ENCODE data around the gene DCTN4. TPM values are rescaled to one million over a fixed set of nuclear protein-coding genes. Genes with fewer than 3 reads are reported as not detected.

The DCTN4 gene
- total RNA-seq, 2 experiments from 2014 or later = 43.2 to 43.3 TPM

- peaks cover 68% of the 10 kb centered on the region for H3K4me1 Mint-ChIP-seq
- DNase-seq (no peak), ATAC-seq (ENCODE audit: low read depth) (no peak)
- POLR2A ChIA-PET = no interaction called here
- H3K9me3 Mint-ChIP-seq = peaks cover 5% of the 10 kb centered on the region
- H3K27me3 Mint-ChIP-seq = no peaks in the 10 kb centered on the region
- H3K27ac Mint-ChIP-seq = no peak overlapping the region
- peak overlapping the region; percentile 22 for H3K4me3 Mint-ChIP-seq
- H3K36me3 Mint-ChIP-seq = peaks cover 32% of the 10 kb centered on the region
These were observed 27.1 kb upstream of the DCTN4 start for GRCh38 chr5:150785950-150786349.

GRCh38 chr5:150783422-150783928 lies 24.7 kb upstream of the DCTN4 start:
- Mint-ChIP-seq H3K27me3 (no peaks in the 10 kb centered on the region), H3K9me3 (peaks cover 5% of the 10 kb centered on the region), H3K27ac (peak overlapping the region; percentile 89), H3K4me3 (peak overlapping the region; percentile 74), H3K36me3 (peaks cover 34% of the 10 kb centered on the region), H3K4me1 (peaks cover 63% of the 10 kb centered on the region)
- ATAC-seq (ENCODE audit: low read depth) = peak; percentile 84
- DNase-seq = peak; percentile 64
- POLR2A ChIA-PET = interaction anchor here (0.7 to 3.9 kb wide), 19 partner anchors 9 to 469 kb away, joined by 3 to 61 read pairs (median 4); partner anchors contain the start of genes DCTN4, IRGM, MYOZ3 and RBM22

GRCh38 chr5:150782850-150783249 lies 24.0 kb upstream of the DCTN4 start:
- peaks cover 5% of the 10 kb centered on the region for H3K9me3 Mint-ChIP-seq
- ATAC-seq (ENCODE audit: low read depth) = no peak
- H3K27ac Mint-ChIP-seq = peak overlapping the region; percentile 89
- POLR2A ChIA-PET = interaction anchor here (1.0 to 3.9 kb wide), 8 partner anchors 8 to 470 kb away, joined by 3 to 61 read pairs (median 10); partner anchors contain the start of genes DCTN4, IRGM, RBM22 and RPS14
- peaks cover 34% of the 10 kb centered on the region for H3K36me3 Mint-ChIP-seq
- no peaks in the 10 kb centered on the region for H3K27me3 Mint-ChIP-seq
- H3K4me1 Mint-ChIP-seq = peaks cover 66% of the 10 kb centered on the region
- peak overlapping the region; percentile 74 for H3K4me3 Mint-ChIP-seq
- DNase-seq = no peak

GRCh38 chr5:150781706-150782614 lies 23.1 kb upstream of the DCTN4 start:
- H3K36me3 Mint-ChIP-seq = peaks cover 26% of the 10 kb centered on the region
- ATAC-seq (ENCODE audit: low read depth) (no peak), DNase-seq (no peak)
- POLR2A ChIA-PET = interaction anchor here (2.2 to 3.9 kb wide), 3 partner anchors 23 to 81 kb away, joined by 12 to 61 read pairs (median 17); partner anchors contain the start of genes DCTN4, IRGM and RBM22
- peak overlapping the region; percentile 74 for H3K4me3 Mint-ChIP-seq
- H3K9me3 Mint-ChIP-seq = peaks cover 4% of the 10 kb centered on the region
- peaks cover 62% of the 10 kb centered on the region for H3K4me1 Mint-ChIP-seq
- peak overlapping the region; percentile 89 for H3K27ac Mint-ChIP-seq
- no peaks in the 10 kb centered on the region for H3K27me3 Mint-ChIP-seq

GRCh38 chr5:150780816-150781221 lies 22.0 kb upstream of the DCTN4 start:
- peaks cover 2% of the 10 kb centered on the region for H3K27me3 Mint-ChIP-seq
- H3K36me3 Mint-ChIP-seq = peaks cover 18% of the 10 kb centered on the region
- H3K27ac Mint-ChIP-seq = peak overlapping the region; percentile 97
- peaks cover 2% of the 10 kb centered on the region for H3K9me3 Mint-ChIP-seq
- POLR2A ChIA-PET = interaction anchor here (0.5 to 3.9 kb wide), 3 partner anchors 66 to 345 kb away, joined by 4 to 61 read pairs (median 12); partner anchors contain the start of genes IRGM and RBM22
- H3K4me1 Mint-ChIP-seq = peaks cover 60% of the 10 kb centered on the region
- ATAC-seq (ENCODE audit: low read depth) = no peak
- DNase-seq = no peak
- H3K4me3 Mint-ChIP-seq = peak overlapping the region; percentile 100

GRCh38 chr5:150780187-150780692 lies 21.4 kb upstream of the DCTN4 start:
- POLR2A ChIA-PET = interaction anchor here (0.5 to 2.7 kb wide), 3 partner anchors 66 to 345 kb away, joined by 4 to 17 read pairs (median 12); partner anchors contain the start of genes IRGM and RBM22
- Mint-ChIP-seq H3K27me3 (peaks cover 4% of the 10 kb centered on the region), H3K4me1 (peaks cover 58% of the 10 kb centered on the region), H3K4me3 (peak overlapping the region; percentile 100), H3K9me3 (peaks cover 1% of the 10 kb centered on the region), H3K27ac (peak overlapping the region; percentile 97), H3K36me3 (peaks cover 12% of the 10 kb centered on the region)
- no peak for ATAC-seq (ENCODE audit: low read depth)
- no peak for DNase-seq

GRCh38 chr5:150779397-150780186 lies 20.8 kb upstream of the DCTN4 start:
- DNase-seq = no peak
- Mint-ChIP-seq H3K4me3 (peak overlapping the region; percentile 100), H3K4me1 (peaks cover 55% of the 10 kb centered on the region), H3K27me3 (peaks cover 4% of the 10 kb centered on the region), H3K9me3 (no peaks in the 10 kb centered on the region), H3K36me3 (peaks cover 9% of the 10 kb centered on the region), H3K27ac (peak overlapping the region; percentile 97)
- no peak for ATAC-seq (ENCODE audit: low read depth)
- POLR2A ChIA-PET = interaction anchor here (2.0 to 3.0 kb wide), 4 partner anchors 10 to 79 kb away, joined by 11 to 25 read pairs (median 14); partner anchors contain the start of genes DCTN4, IRGM and RBM22

GRCh38 chr5:150778517-150779396 lies 19.9 kb upstream of the DCTN4 start, which contains the start of gene SMIM3:
SMIM3 (plus strand) TSS chr5:150778757; CDS start chr5:150795441, 16,684 bp downstream.
- peaks cover 4% of the 10 kb centered on the region for H3K27me3 Mint-ChIP-seq
- H3K27ac Mint-ChIP-seq = peak within 1 kb of the TSS; percentile 97
- ATAC-seq (ENCODE audit: low read depth) (peak; percentile 57), DNase-seq (peak; percentile 74)
- H3K4me1 Mint-ChIP-seq = peaks cover 55% of the 10 kb centered on the region
- peak within 1 kb of the TSS; percentile 100 for H3K4me3 Mint-ChIP-seq
- H3K36me3 Mint-ChIP-seq = peaks cover 9% of the 10 kb centered on the region
- POLR2A ChIA-PET = interaction anchor here (0.6 to 3.0 kb wide), 7 partner anchors 11 to 123 kb away, joined by 3 to 25 read pairs (median 11); partner anchors contain the start of genes DCTN4, IRGM and RBM22
- no peaks in the 10 kb centered on the region for H3K9me3 Mint-ChIP-seq

- DNase-seq (no peak), ATAC-seq (ENCODE audit: low read depth) (no peak)
- peaks cover 9% of the 10 kb centered on the region for H3K36me3 Mint-ChIP-seq
- peak overlapping the region; percentile 70 for H3K27ac Mint-ChIP-seq
- no peaks in the 10 kb centered on the region for H3K9me3 Mint-ChIP-seq
- H3K4me3 Mint-ChIP-seq = peak overlapping the region; percentile 100
- POLR2A ChIA-PET = interaction anchor here (0.6 to 3.0 kb wide), 7 partner anchors 12 to 122 kb away, joined by 3 to 25 read pairs (median 11); partner anchors contain the start of genes DCTN4, IRGM and RBM22
- peaks cover 4% of the 10 kb centered on the region for H3K27me3 Mint-ChIP-seq
- peaks cover 51% of the 10 kb centered on the region for H3K4me1 Mint-ChIP-seq
These were observed 19.3 kb upstream of the DCTN4 start for GRCh38 chr5:150778088-150778516.

GRCh38 chr5:150777685-150778084 lies 18.9 kb upstream of the DCTN4 start:
- H3K4me1 Mint-ChIP-seq = peaks cover 47% of the 10 kb centered on the region
- DNase-seq = no peak
- POLR2A ChIA-PET = interaction anchor here (0.9 to 3.0 kb wide), 5 partner anchors 12 to 77 kb away, joined by 3 to 25 read pairs (median 12); partner anchors contain the start of genes DCTN4, IRGM and RBM22
- H3K27ac Mint-ChIP-seq = peak overlapping the region; percentile 70
- H3K4me3 Mint-ChIP-seq = peak overlapping the region; percentile 100
- H3K9me3 Mint-ChIP-seq = no peaks in the 10 kb centered on the region
- peaks cover 9% of the 10 kb centered on the region for H3K36me3 Mint-ChIP-seq
- no peak for ATAC-seq (ENCODE audit: low read depth)
- H3K27me3 Mint-ChIP-seq = peaks cover 4% of the 10 kb centered on the region

GRCh38 chr5:150774145-150774544 lies 15.3 kb upstream of the DCTN4 start:
- no peak overlapping the region for H3K27ac Mint-ChIP-seq
- ATAC-seq (ENCODE audit: low read depth) (no peak), DNase-seq (no peak)
- peaks cover 12% of the 10 kb centered on the region for H3K9me3 Mint-ChIP-seq
- H3K36me3 Mint-ChIP-seq = peaks cover 19% of the 10 kb centered on the region
- H3K4me1 Mint-ChIP-seq = peaks cover 25% of the 10 kb centered on the region
- no peak overlapping the region for H3K4me3 Mint-ChIP-seq
- POLR2A ChIA-PET = interaction anchor here (0.5 to 0.7 kb wide), 2 partner anchors 9 to 54 kb away, joined by 4 to 7 read pairs; no protein-coding TSS in a partner anchor
- H3K27me3 Mint-ChIP-seq = peaks cover 4% of the 10 kb centered on the region

Measured in activated naive CD8-positive, alpha-beta T cell treated with anti-CD3 and anti-CD28 coated beads, Interleukin-2, amount 10 ng/mL, durations not matched to agents 7 days and 5 days (primary cell).